Mucosa of descending colon (tissue), 3 donors: ENCODE results near the gene SYT7. TPM values are rescaled to one million over a fixed set of nuclear protein-coding genes. Genes with fewer than 3 reads are reported as not detected.

Experiments used
- ATAC-seq: fragments of 200-7000 bp; cut with Tn5 transposase; one replicate; pipeline ENCODE4 v1.9.1; 2020; ENCODE audit warnings: mild to moderate bottlenecking, moderate library complexity
- DNase-seq, 3 donors: peaks; one replicate each; pipeline ENCODE4 v3.0.0-alpha.2; 2020
- H3K36me3 ChIP-seq: fragments of 200-600 bp; one replicate; pipeline ENCODE4 v1.8.0; 2021; ENCODE audit warnings: low read depth, mild to moderate bottlenecking
- H3K4me1 ChIP-seq: fragments of 200-600 bp; one replicate; pipeline ENCODE4 v1.8.0; 2021; ENCODE audit warnings: low read depth, mild to moderate bottlenecking
- H3K4me3 ChIP-seq: fragments of 200-600 bp; one replicate; pipeline ENCODE4 v1.8.0; 2021; ENCODE audit warnings: mild to moderate bottlenecking
- H3K9me3 ChIP-seq: fragments of 200-600 bp; one replicate; pipeline ENCODE4 v1.8.0; 2021; ENCODE audit warnings: mild to moderate bottlenecking
- intact Hi-C, 2 donors: fragments of 100-400 bp; cut with DNase I in 1 of 2; cut with micrococcal nuclease in 1 of 2; formaldehyde crosslinking; loops; one replicate each; pipeline versions ENCODE4 v1.11.0 to v1.11.1; 2022; cut with DNase I, micrococcal nuclease
- long read RNA-seq, 2 donors: library from polyadenylated mRNA; unstranded; transcript quantifications; one replicate each; pipeline ENCODE4 v2.0.0, GENCODE V29; 2019 to 2021
- total RNA-seq, 3 donors: library from RNA; stranded (reverse); fragmentation: NEBNext Ultra II Directional in 2 of 3; extraction: Animal tissue kit (Norgen Biotek cat#: 25700) in 2 of 3; gene quantifications; one replicate each; pipeline versions ENCODE4 v1.2.1 to v1.2.4, GENCODE V29; 2021 to 2023
- TF ChIP-seq, protein P1 (sequence below): fragments of 200-600 bp; IDR thresholded peaks from one replicate; pipeline ENCODE4 v1.8.0; 2022; ENCODE audit warnings: antibody characterized with exemption, mild to moderate bottlenecking
- donor health status: DM: no; HTN: no; CAD: no; lungs with moderate emphysema.
- donor health status: DM: no; HTN: no; CAD: no.
- donor health status: DM: no; HTN: yes; CAD: no.

SYT7 gene, protein sequence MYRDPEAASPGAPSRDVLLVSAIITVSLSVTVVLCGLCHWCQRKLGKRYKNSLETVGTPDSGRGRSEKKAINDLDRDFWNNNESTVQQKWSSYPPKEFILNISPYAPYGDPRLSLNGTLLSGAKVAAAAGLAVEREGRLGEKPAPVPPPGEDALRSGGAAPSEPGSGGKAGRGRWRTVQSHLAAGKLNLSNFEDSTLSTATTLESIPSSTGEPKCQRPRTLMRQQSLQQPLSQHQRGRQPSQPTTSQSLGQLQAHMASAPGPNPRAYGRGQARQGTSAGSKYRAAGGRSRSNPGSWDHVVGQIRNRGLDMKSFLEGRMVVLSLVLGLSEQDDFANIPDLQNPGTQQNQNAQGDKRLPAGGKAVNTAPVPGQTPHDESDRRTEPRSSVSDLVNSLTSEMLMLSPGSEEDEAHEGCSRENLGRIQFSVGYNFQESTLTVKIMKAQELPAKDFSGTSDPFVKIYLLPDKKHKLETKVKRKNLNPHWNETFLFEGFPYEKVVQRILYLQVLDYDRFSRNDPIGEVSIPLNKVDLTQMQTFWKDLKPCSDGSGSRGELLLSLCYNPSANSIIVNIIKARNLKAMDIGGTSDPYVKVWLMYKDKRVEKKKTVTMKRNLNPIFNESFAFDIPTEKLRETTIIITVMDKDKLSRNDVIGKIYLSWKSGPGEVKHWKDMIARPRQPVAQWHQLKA
- 10 to 100 TPM in 2 of 3 donors, 1 to 10 TPM in 1; 8.2 to 19.7 (median 19.0) TPM for total RNA-seq
- long read RNA-seq, donor 1, partial matches to known transcripts = 2 of 8 reads
- long read RNA-seq, donor 1, other reads (novel, unspliced or antisense) = 6 of 8 reads
- long read RNA-seq, donor 2, partial matches to known transcripts = 0 of 1 reads
- long read RNA-seq, donor 2, other reads (novel, unspliced or antisense) = 1 of 1 reads

GRCh38 chr11:61581030-61581928, at the start of gene SYT7:
Gene SYT7 (minus strand): TSS chr11:61581076. CDS start chr11:61580820, 256 bp downstream.
- H3K4me3 ChIP-seq = no peak within 1 kb of the TSS
- intact Hi-C loops = loop anchor here in 1 of 2 donors (5.0 kb wide), 1 partner anchor 46 kb away; no protein-coding TSS in a partner anchor
- no peaks in the 10 kb centered on the region for H3K9me3 ChIP-seq
- TF ChIP-seq, protein P1, sequence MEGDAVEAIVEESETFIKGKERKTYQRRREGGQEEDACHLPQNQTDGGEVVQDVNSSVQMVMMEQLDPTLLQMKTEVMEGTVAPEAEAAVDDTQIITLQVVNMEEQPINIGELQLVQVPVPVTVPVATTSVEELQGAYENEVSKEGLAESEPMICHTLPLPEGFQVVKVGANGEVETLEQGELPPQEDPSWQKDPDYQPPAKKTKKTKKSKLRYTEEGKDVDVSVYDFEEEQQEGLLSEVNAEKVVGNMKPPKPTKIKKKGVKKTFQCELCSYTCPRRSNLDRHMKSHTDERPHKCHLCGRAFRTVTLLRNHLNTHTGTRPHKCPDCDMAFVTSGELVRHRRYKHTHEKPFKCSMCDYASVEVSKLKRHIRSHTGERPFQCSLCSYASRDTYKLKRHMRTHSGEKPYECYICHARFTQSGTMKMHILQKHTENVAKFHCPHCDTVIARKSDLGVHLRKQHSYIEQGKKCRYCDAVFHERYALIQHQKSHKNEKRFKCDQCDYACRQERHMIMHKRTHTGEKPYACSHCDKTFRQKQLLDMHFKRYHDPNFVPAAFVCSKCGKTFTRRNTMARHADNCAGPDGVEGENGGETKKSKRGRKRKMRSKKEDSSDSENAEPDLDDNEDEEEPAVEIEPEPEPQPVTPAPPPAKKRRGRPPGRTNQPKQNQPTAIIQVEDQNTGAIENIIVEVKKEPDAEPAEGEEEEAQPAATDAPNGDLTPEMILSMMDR = no peak
- DNase-seq (peak; percentile 96 to 99 (median 97)), ATAC-seq (peak; percentile 91)
- no peaks in the 10 kb centered on the region for H3K36me3 ChIP-seq
- peaks cover 9% of the 10 kb centered on the region for H3K4me1 ChIP-seq

DNA sequence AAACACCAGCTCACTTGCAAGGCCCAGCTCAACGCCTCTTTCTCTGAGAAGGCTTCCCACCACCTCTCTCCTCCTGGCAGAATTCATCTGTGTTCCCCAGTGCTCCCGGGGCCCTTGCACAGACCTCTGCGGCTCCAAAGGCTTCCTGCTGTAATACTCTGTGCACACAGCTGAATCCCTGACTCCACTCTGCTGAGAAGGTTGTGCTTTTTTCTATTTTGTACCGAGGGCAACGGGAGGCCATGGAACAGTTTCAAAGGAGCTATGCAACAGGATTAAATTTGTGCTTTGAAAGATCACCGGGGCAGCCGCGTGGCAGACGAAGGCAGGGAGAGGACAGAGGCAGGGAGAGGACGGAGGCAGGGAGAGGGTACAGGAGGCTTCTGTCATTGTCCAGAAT, 49.2 kb upstream of the SYT7 start:
- H3K9me3 ChIP-seq = no peaks in the 10 kb centered on the region
- no peak overlapping the region for H3K4me3 ChIP-seq
- ATAC-seq (no peak), DNase-seq (no peak)
- peaks cover 7% of the 10 kb centered on the region for H3K4me1 ChIP-seq
- intact Hi-C loops = loop anchor here in 1 of 2 donors (10.0 kb wide), 1 partner anchor 155 kb away; no protein-coding TSS in a partner anchor
- no peaks in the 10 kb centered on the region for H3K36me3 ChIP-seq
- TF ChIP-seq, protein P1 = no peak

DNA sequence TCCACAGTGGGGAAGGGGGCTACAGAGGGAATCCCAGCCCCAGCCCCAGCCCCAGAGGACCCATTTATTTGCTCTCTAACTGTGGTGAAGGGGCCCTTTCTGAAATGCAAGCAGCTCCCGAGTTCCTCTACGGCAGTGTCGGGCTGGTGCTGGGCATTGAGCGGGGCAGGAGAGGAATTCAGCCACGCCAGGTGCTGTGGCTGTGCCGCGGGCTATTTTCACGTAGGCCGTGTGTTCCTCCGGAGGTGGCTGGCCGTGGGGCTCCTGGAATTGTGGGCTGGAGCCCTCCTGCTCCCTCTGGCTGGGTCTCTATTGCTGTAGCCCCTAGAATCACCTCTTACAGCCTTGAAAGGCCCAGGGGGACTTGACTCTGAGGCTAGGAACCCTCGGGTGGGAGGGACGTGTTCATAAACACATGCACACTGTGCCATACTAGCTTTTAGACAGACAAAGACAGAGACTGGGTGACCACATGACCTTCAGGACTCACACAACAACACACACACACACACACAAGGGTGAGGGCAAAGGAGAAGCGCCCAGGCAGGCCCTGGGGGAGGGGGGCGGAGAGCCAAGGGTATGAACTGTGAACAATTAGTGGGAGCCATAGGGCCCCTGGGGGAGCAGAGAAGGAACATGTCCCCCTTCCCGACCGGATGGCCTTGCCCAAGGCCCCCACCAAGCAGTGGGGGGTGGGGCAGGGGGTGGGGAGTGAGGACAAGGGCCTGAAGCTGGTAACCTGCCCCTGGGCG, 48.4 kb upstream of the SYT7 start:
- TF ChIP-seq, protein P1 = no peak
- intact Hi-C loops = loop anchor here in 1 of 2 donors (5.0 kb wide), 1 partner anchor 47 kb away; the partner anchor contains the start of gene SYT7

GRCh38 chr11:61628662-61628970, 47.7 kb upstream of the SYT7 start:
- DNase-seq (no peak), ATAC-seq (no peak)
- intact Hi-C loops = loop anchor here in 1 of 2 donors (5.0 kb wide), 1 partner anchor 46 kb away; the partner anchor contains the start of gene SYT7
- no peaks in the 10 kb centered on the region for H3K9me3 ChIP-seq
- TF ChIP-seq, protein P1 = no peak
- peaks cover 7% of the 10 kb centered on the region for H3K4me1 ChIP-seq
- H3K4me3 ChIP-seq = no peak overlapping the region
- no peaks in the 10 kb centered on the region for H3K36me3 ChIP-seq

More for the DNA sequence above, 48.4 kb upstream of the SYT7 start:
- no peak for ATAC-seq
- H3K4me3 ChIP-seq = no peak overlapping the region
- no peaks in the 10 kb centered on the region for H3K9me3 ChIP-seq
- H3K4me1 ChIP-seq = peaks cover 7% of the 10 kb centered on the region
- no peak for DNase-seq
- no peaks in the 10 kb centered on the region for H3K36me3 ChIP-seq
